AML-193 (cell line): ENCODE data around the gene HS3ST6.
"Not testable (repeated sequence)": the region's sequence is repeated elsewhere in the genome, so short reads cannot be mapped to it uniquely, and the experiment has no call there.

Source experiments
- DNase-seq, 2 experiments: peaks; one replicate each; lab custom pipeline; 2025; lab: John Stamatoyannopoulos, UW

HS3ST6 gene

GRCh38 chr16:1918351-1919326, at the start of gene HS3ST6:
Gene HS3ST6 (minus strand): TSS chr16:1918415. CDS start chr16:1918323, 92 bp downstream.
- DNase-seq: no peak

GRCh38 chr16:1966460-1966859, 48.2 kb upstream of the HS3ST6 start, which contains the start of gene RNF151:
Gene RNF151 (plus strand): TSS chr16:1966856. CDS start chr16:1966882, 26 bp downstream.
- DNase-seq: no peak

- DNase-seq: no peak
Measured at GRCh38 chr16:1965396-1966001, 47.3 kb upstream of the HS3ST6 start.

- peak; percentile 96 to 97 for DNase-seq
Measured at GRCh38 chr16:1964506-1965395, 46.5 kb upstream of the HS3ST6 start, which contains the start of gene RPS2. Gene RPS2 (minus strand): TSS chr16:1964826. CDS start chr16:1964625, 201 bp downstream.

GRCh38 chr16:1963806-1964505, 45.7 kb upstream of the HS3ST6 start:
- DNase-seq: peak; percentile 29 to 35

GRCh38 chr16:1962161-1963153, 44.2 kb upstream of the HS3ST6 start:
- DNase-seq: not testable (repeated sequence)

GRCh38 chr16:1961651-1962067, 43.4 kb upstream of the HS3ST6 start:
- no peak for DNase-seq

- peak in 1 of 2 experiments; percentile 15 for DNase-seq
Measured at GRCh38 chr16:1960665-1961630, 42.7 kb upstream of the HS3ST6 start.

- peak; percentile 69 to 76 for DNase-seq
Measured at GRCh38 chr16:1959269-1960039, 41.2 kb upstream of the HS3ST6 start, which contains the start of gene NDUFB10. Gene NDUFB10 (plus strand): TSS chr16:1959538. CDS start chr16:1959625, 87 bp downstream.

GRCh38 chr16:1958715-1959268, 40.6 kb upstream of the HS3ST6 start:
- no peak for DNase-seq

GRCh38 chr16:1958143-1958491, 39.9 kb upstream of the HS3ST6 start:
- not testable (repeated sequence) for DNase-seq

- DNase-seq: not testable (repeated sequence)
Measured at GRCh38 chr16:1957434-1958142, 39.4 kb upstream of the HS3ST6 start.

- no peak for DNase-seq
Measured at GRCh38 chr16:1953734-1954133, 35.5 kb upstream of the HS3ST6 start.

GRCh38 chr16:1950559-1950958, 32.3 kb upstream of the HS3ST6 start:
- no peak for DNase-seq

- no peak for DNase-seq
Measured at GRCh38 chr16:1950047-1950446, 31.8 kb upstream of the HS3ST6 start.

- no peak for DNase-seq
Measured at GRCh38 chr16:1949507-1949906, 31.3 kb upstream of the HS3ST6 start.

- no peak for DNase-seq
Measured at GRCh38 chr16:1947369-1947670, 29.1 kb upstream of the HS3ST6 start.
